Activated naive CD4-positive, alpha-beta T cell treated with anti-CD3 and anti-CD28 coated beads, Interleukin-2, amount 10 ng/mL, durations not matched to agents 7 days and 5 days (primary cell): ENCODE results near the gene CDC42SE1.

Experiments used
- CTCF ChIA-PET: fragments of 350-600 bp; sonication (Branson Sonifier 250); formaldehyde crosslinking; loops from one replicate; lab custom pipeline; 2021; ENCODE audit warnings: antibody characterized with exemption; lab: Charles Lee
- DNase-seq: peaks from one replicate; pipeline ENCODE4 v3.0.0-alpha.2; 2020
- H3K27ac Mint-ChIP-seq: one replicate; pipeline ENCODE4 v1.8.0; 2021; ENCODE audit warnings: mild to moderate bottlenecking, moderate library complexity, mixed read lengths
- H3K27me3 Mint-ChIP-seq: one replicate; pipeline ENCODE4 v1.8.0; 2021; ENCODE audit warnings: mild to moderate bottlenecking, mixed read lengths
- H3K36me3 Mint-ChIP-seq: one replicate; pipeline ENCODE4 v1.8.0; 2021; ENCODE audit warnings: mixed read lengths
- H3K4me1 Mint-ChIP-seq: one replicate; pipeline ENCODE4 v1.8.0; 2021; ENCODE audit warnings: mixed read lengths
- H3K4me3 Mint-ChIP-seq: one replicate; pipeline ENCODE4 v1.8.0; 2021; ENCODE audit warnings: mild to moderate bottlenecking, moderate library complexity, mixed read lengths
- H3K9me3 Mint-ChIP-seq: one replicate; pipeline ENCODE4 v1.8.0; 2021; ENCODE audit warnings: mixed read lengths

Gene CDC42SE1

GRCh38 chr1:151010346-151010726 is 49.1 kb downstream of the CDC42SE1 start:
- CTCF ChIA-PET: interaction anchor here (0.7 to 1.6 kb wide), 2 partner anchors 14 to 16 kb away, joined by 3 read pairs; no protein-coding TSS in a partner anchor
- Mint-ChIP-seq H3K9me3 (no peaks in the 10 kb centered on the region), H3K27ac (no peak overlapping the region), H3K4me3 (peak overlapping the region; percentile 96), H3K27me3 (no peaks in the 10 kb centered on the region), H3K36me3 (peaks cover 18% of the 10 kb centered on the region), H3K4me1 (peaks cover 73% of the 10 kb centered on the region)
- DNase-seq: no peak

GRCh38 chr1:151009674-151010345 is 49.6 kb downstream of the CDC42SE1 start:
- H3K4me3 Mint-ChIP-seq: peak overlapping the region; percentile 96
- peaks cover 74% of the 10 kb centered on the region for H3K4me1 Mint-ChIP-seq
- no peak overlapping the region for H3K27ac Mint-ChIP-seq
- H3K36me3 Mint-ChIP-seq: peaks cover 18% of the 10 kb centered on the region
- DNase-seq: no peak
- no peaks in the 10 kb centered on the region for H3K9me3 Mint-ChIP-seq
- CTCF ChIA-PET: interaction anchor here (0.6 to 1.6 kb wide), 2 partner anchors 15 to 16 kb away, joined by 3 read pairs; no protein-coding TSS in a partner anchor
- H3K27me3 Mint-ChIP-seq: no peaks in the 10 kb centered on the region

- H3K27ac Mint-ChIP-seq: peak overlapping the region; percentile 93
- H3K27me3 Mint-ChIP-seq: no peaks in the 10 kb centered on the region
- peak overlapping the region; percentile 96 for H3K4me3 Mint-ChIP-seq
- H3K9me3 Mint-ChIP-seq: no peaks in the 10 kb centered on the region
- CTCF ChIA-PET: interaction anchor here (0.6 kb wide), 1 partner anchor 16 kb away, joined by 3 read pairs; no protein-coding TSS in a partner anchor
- H3K36me3 Mint-ChIP-seq: peaks cover 18% of the 10 kb centered on the region
- DNase-seq: no peak
- H3K4me1 Mint-ChIP-seq: peaks cover 78% of the 10 kb centered on the region
These were observed 50.2 kb downstream of the CDC42SE1 start for GRCh38 chr1:151009206-151009587.

- DNase-seq: peak; percentile 97
- CTCF ChIA-PET: no interaction called here
These were observed 50.9 kb downstream of the CDC42SE1 start, which contains the start of gene PRUNE1 for GRCh38 chr1:151008244-151009205. TSS of gene PRUNE1 (plus strand) at chr1:151008449. CDS start at chr1:151008633, 184 bp downstream.

GRCh38 chr1:151007853-151008243 is 51.6 kb downstream of the CDC42SE1 start:
- Mint-ChIP-seq H3K9me3 (no peaks in the 10 kb centered on the region), H3K4me1 (peaks cover 86% of the 10 kb centered on the region), H3K36me3 (peaks cover 18% of the 10 kb centered on the region), H3K27ac (peak overlapping the region; percentile 93), H3K4me3 (peak overlapping the region; percentile 96), H3K27me3 (no peaks in the 10 kb centered on the region)
- no peak for DNase-seq
- CTCF ChIA-PET: interaction anchor here (0.5 to 3.8 kb wide), 2 partner anchors 13 to 38 kb away, joined by 3 to 38 read pairs; no protein-coding TSS in a partner anchor

More at GRCh38 chr1:151008244-151009205, 50.9 kb downstream of the CDC42SE1 start, which contains the start of gene PRUNE1:
- H3K4me1 Mint-ChIP-seq: peaks cover 83% of the 10 kb centered on the region
- H3K27me3 Mint-ChIP-seq: no peaks in the 10 kb centered on the region
- peak within 1 kb of the TSS; percentile 96 for H3K4me3 Mint-ChIP-seq
- peaks cover 17% of the 10 kb centered on the region for H3K36me3 Mint-ChIP-seq
- no peaks in the 10 kb centered on the region for H3K9me3 Mint-ChIP-seq
- peak within 1 kb of the TSS; percentile 93 for H3K27ac Mint-ChIP-seq

GRCh38 chr1:151006327-151007052 is 52.9 kb downstream of the CDC42SE1 start, which contains the start of gene MINDY1:
TSS of gene MINDY1 (minus strand) at chr1:151006902. CDS start at chr1:151002617, 4,285 bp downstream.
- H3K27me3 Mint-ChIP-seq: no peaks in the 10 kb centered on the region
- peaks cover 90% of the 10 kb centered on the region for H3K4me1 Mint-ChIP-seq
- peak; percentile 58 for DNase-seq
- CTCF ChIA-PET: interaction anchor here (1.2 to 3.8 kb wide), 10 partner anchors 9 to 150 kb away, joined by 3 to 38 read pairs (median 6); partner anchors contain the start of genes C1orf56, CDC42SE1 and TNFAIP8L2
- H3K9me3 Mint-ChIP-seq: no peaks in the 10 kb centered on the region
- H3K4me3 Mint-ChIP-seq: peak within 1 kb of the TSS; percentile 96
- H3K27ac Mint-ChIP-seq: peak within 1 kb of the TSS; percentile 93
- H3K36me3 Mint-ChIP-seq: peaks cover 28% of the 10 kb centered on the region

- Mint-ChIP-seq H3K9me3 (no peaks in the 10 kb centered on the region), H3K27ac (peak overlapping the region; percentile 93), H3K4me1 (peaks cover 88% of the 10 kb centered on the region), H3K27me3 (no peaks in the 10 kb centered on the region), H3K4me3 (peak overlapping the region; percentile 96), H3K36me3 (peaks cover 30% of the 10 kb centered on the region)
- CTCF ChIA-PET: interaction anchor here (0.8 to 3.8 kb wide), 11 partner anchors 8 to 151 kb away, joined by 3 to 38 read pairs (median 5); partner anchors contain the start of genes C1orf56, CDC42SE1 and TNFAIP8L2
- no peak for DNase-seq
These were observed 53.6 kb downstream of the CDC42SE1 start for GRCh38 chr1:151005729-151006319.

- Mint-ChIP-seq H3K9me3 (no peaks in the 10 kb centered on the region), H3K27ac (peak overlapping the region; percentile 71), H3K27me3 (no peaks in the 10 kb centered on the region), H3K4me1 (peaks cover 76% of the 10 kb centered on the region), H3K36me3 (peaks cover 34% of the 10 kb centered on the region), H3K4me3 (peak overlapping the region; percentile 74)
- CTCF ChIA-PET: interaction anchor here (0.8 to 1.2 kb wide), 3 partner anchors 15 to 353 kb away, joined by 3 to 6 read pairs (median 3); no protein-coding TSS in a partner anchor
- no peak for DNase-seq
These were observed 56.2 kb downstream of the CDC42SE1 start for GRCh38 chr1:151003180-151003579.

- Mint-ChIP-seq H3K4me1 (peaks cover 71% of the 10 kb centered on the region), H3K36me3 (peaks cover 38% of the 10 kb centered on the region), H3K4me3 (peak overlapping the region; percentile 74), H3K27me3 (no peaks in the 10 kb centered on the region), H3K27ac (peak overlapping the region; percentile 71), H3K9me3 (no peaks in the 10 kb centered on the region)
- CTCF ChIA-PET: interaction anchor here (0.8 to 1.2 kb wide), 3 partner anchors 14 to 353 kb away, joined by 3 to 6 read pairs (median 3); no protein-coding TSS in a partner anchor
- DNase-seq: no peak
These were observed 56.8 kb downstream of the CDC42SE1 start for GRCh38 chr1:151002611-151003010.

GRCh38 chr1:151002051-151002450 is 57.4 kb downstream of the CDC42SE1 start:
- no peaks in the 10 kb centered on the region for H3K9me3 Mint-ChIP-seq
- H3K4me1 Mint-ChIP-seq: peaks cover 65% of the 10 kb centered on the region
- no peak overlapping the region for H3K27ac Mint-ChIP-seq
- H3K4me3 Mint-ChIP-seq: no peak overlapping the region
- H3K36me3 Mint-ChIP-seq: peaks cover 40% of the 10 kb centered on the region
- DNase-seq: no peak
- H3K27me3 Mint-ChIP-seq: no peaks in the 10 kb centered on the region
- CTCF ChIA-PET: interaction anchor here (0.9 to 2.3 kb wide), 4 partner anchors 21 to 24 kb away, joined by 3 to 9 read pairs (median 4); no protein-coding TSS in a partner anchor

- CTCF ChIA-PET: interaction anchor here (0.6 to 2.3 kb wide), 7 partner anchors 21 to 746 kb away, joined by 3 to 9 read pairs (median 4); no protein-coding TSS in a partner anchor
- H3K4me3 Mint-ChIP-seq: peak overlapping the region; percentile 18
- H3K27me3 Mint-ChIP-seq: no peaks in the 10 kb centered on the region
- peaks cover 60% of the 10 kb centered on the region for H3K4me1 Mint-ChIP-seq
- H3K36me3 Mint-ChIP-seq: peaks cover 44% of the 10 kb centered on the region
- no peak for DNase-seq
- H3K9me3 Mint-ChIP-seq: no peaks in the 10 kb centered on the region
- peak overlapping the region; percentile 19 for H3K27ac Mint-ChIP-seq
These were observed 57.8 kb downstream of the CDC42SE1 start for GRCh38 chr1:151001602-151002001.
